Small intestine (tissue), 7 donors: Measurements from ENCODE around the gene KCNQ1OT1. TPM values are rescaled to one million over a fixed set of nuclear protein-coding genes. Genes with fewer than 3 reads are reported as not detected.

Experiments
- DNase-seq, 2 donors: peaks; one replicate each; pipeline versions ENCODE4 v3.0.0 to v3.0.0-alpha.2; 2013
- FAIRE-seq: peaks from 2 replicates; lab custom pipeline; 2012; peaks lifted over from hg19 to GRCh38; lab: Jason Lieb, UNC
- H3K27ac ChIP-seq, 3 donors: one replicate each; pipeline ENCODE4 v1.5.1; 2013; ENCODE audit warnings: low read length in 2 of 3, mild to moderate bottlenecking in 2 of 3, control low read depth in 1 of 3, inconsistent platforms in 1 of 3, low read depth in 1 of 3, moderate library complexity in 1 of 3
- H3K27me3 ChIP-seq, 3 donors: one replicate each; pipeline ENCODE4 v1.6.1; 2013; ENCODE audit warnings: low read length in 3 of 3, inconsistent platforms in 1 of 3; ENCODE audit not compliant: control insufficient read depth in 3 of 3, insufficient read depth in 3 of 3
- H3K36me3 ChIP-seq, 3 donors: one replicate each; pipeline ENCODE4 v1.6.1; 2013; ENCODE audit warnings: low read length in 3 of 3, inconsistent platforms in 1 of 3, low read depth in 1 of 3, mild to moderate bottlenecking in 1 of 3, moderate library complexity in 1 of 3; ENCODE audit not compliant: control insufficient read depth in 3 of 3, insufficient read depth in 2 of 3
- H3K4me1 ChIP-seq, 3 donors: one replicate each; pipeline ENCODE4 v1.6.1; 2013; ENCODE audit warnings: low read length in 2 of 3, inconsistent platforms in 1 of 3, low read depth in 1 of 3, mild to moderate bottlenecking in 1 of 3, moderate library complexity in 1 of 3; ENCODE audit not compliant: control insufficient read depth in 3 of 3, insufficient read depth in 2 of 3
- H3K4me3 ChIP-seq, 3 donors: one replicate each; pipeline ENCODE4 v1.5.1; 2013; ENCODE audit warnings: low read length in 3 of 3, control low read depth in 1 of 3, inconsistent platforms in 1 of 3, low read depth in 1 of 3, mild to moderate bottlenecking in 1 of 3, moderate library complexity in 1 of 3
- H3K9me3 ChIP-seq, 2 donors: one replicate each; pipeline ENCODE4 v1.6.1; 2013; ENCODE audit warnings: low read depth in 1 of 2, low read length in 1 of 2; ENCODE audit not compliant: control insufficient read depth in 2 of 2, insufficient read depth in 1 of 2
- WGBS, 3 donors: extraction: QIAGEN DNeasy Blood & Tissue Kit; methylation state at CpG; one replicate each; pipeline ENCODE4 v1.1.7; 2013; 5-methylcytosine and 5-hydroxymethylcytosine counted together
- polyA plus RNA-seq, 4 donors: library from polyadenylated mRNA; stranded (reverse) in 3 of 4; unstranded in 1 of 4; fragments of 200-250 nt in 3 of 4; fragments of 120-200 nt in 1 of 4; gene quantifications; one replicate each; pipeline versions ENCODE4 v1.2.1 to v1.2.3, GENCODE V29; 2013
- donor health status: healthy with polysubstance abuse.
- donor health status: control.
- donor health status: control.
- donor health status: Bipolar disorder and iron deficiency.
- donor health status: healthy.

Gene KCNQ1OT1
- polyA plus RNA-seq, 4 donors = under 0.01 to 2.3 (median 0.11) TPM

DNA sequence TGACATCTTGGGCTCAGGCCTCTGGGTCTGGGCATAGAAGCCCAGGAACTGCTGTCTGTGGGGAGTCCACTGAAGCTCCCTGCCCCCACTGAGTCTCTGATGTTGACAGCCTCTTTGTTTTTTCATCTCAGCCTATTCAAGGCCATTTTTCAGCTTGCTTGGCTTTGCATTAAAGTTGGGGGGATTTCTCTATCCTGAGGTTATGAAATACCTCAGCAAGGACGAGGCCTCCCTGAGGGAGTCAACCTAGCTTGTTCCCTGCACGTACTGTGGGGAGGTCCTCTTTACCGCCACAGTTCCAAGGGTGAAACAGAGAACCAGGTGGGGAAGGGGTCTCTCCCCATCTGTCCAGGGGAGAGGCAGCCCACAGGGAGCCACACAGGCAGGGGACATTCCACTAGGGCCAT, 8.4 kb downstream of the KCNQ1OT1 start:
- peaks cover 0 to 79% (median 0%) of the 10 kb centered on the region in 3 donors for H3K4me1 ChIP-seq
- no peak for DNase-seq
- H3K4me3 ChIP-seq = no peak overlapping the region
- no peaks in the 10 kb centered on the region for H3K27me3 ChIP-seq
- WGBS, 3 donors = 78 to 86% (median 82%) methylated on average over 3 of the region's 3 CpGs
- H3K27ac ChIP-seq = no peak overlapping the region
- H3K9me3 ChIP-seq = no peaks in the 10 kb centered on the region
- peaks cover 0 to 84% (median 2%) of the 10 kb centered on the region in 3 donors for H3K36me3 ChIP-seq
- FAIRE-seq = no peak

DNA sequence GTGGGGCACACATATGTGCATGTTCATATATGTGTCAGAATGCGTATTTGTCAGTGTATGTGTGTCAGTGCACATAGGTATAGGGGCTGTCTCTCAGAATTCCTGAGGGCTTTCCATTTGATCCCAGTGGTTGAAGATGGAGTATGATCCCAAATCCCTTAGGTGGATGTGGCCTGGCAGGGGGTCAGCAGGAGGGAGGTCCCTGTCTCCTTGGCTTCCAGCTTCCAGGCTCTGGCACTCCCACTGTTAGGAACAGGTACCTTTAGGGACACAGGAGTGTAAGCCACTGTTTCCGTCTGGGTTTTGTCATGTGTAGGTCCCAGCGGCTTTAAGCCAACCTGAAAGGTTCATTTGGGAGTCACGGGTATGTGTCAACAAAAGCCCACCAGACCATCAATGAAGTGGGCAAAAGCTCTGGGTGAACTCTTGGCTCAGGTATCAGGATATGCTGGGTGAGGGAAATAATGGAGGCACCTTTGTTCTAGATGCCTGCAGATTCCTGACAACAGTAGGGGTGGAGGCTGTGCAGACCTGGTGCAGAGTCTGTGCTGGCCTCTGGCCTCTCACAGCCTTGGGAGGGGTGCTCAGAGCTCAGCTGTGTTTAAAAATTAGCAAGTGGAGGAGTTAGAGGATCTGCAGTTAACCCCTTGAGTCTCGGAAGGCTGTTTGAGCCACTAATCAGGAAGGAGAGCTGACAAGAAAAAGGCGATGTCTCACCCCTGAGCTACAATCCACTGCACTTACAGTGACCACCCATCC, 9.0 kb downstream of the KCNQ1OT1 start:
- DNase-seq = peak in 1 of 2 donors; percentile 41
- peaks cover 0 to 87% (median 2%) of the 10 kb centered on the region in 3 donors for H3K36me3 ChIP-seq
- no peak overlapping the region for H3K27ac ChIP-seq
- 89 to 92% (median 90%) methylated on average over 6 of the region's 6 CpGs for WGBS, 3 donors
- no peak for FAIRE-seq
- no peak overlapping the region for H3K4me3 ChIP-seq
- peaks cover 0 to 79% (median 0%) of the 10 kb centered on the region in 3 donors for H3K4me1 ChIP-seq
- no peaks in the 10 kb centered on the region for H3K27me3 ChIP-seq
- H3K9me3 ChIP-seq = no peaks in the 10 kb centered on the region

DNA sequence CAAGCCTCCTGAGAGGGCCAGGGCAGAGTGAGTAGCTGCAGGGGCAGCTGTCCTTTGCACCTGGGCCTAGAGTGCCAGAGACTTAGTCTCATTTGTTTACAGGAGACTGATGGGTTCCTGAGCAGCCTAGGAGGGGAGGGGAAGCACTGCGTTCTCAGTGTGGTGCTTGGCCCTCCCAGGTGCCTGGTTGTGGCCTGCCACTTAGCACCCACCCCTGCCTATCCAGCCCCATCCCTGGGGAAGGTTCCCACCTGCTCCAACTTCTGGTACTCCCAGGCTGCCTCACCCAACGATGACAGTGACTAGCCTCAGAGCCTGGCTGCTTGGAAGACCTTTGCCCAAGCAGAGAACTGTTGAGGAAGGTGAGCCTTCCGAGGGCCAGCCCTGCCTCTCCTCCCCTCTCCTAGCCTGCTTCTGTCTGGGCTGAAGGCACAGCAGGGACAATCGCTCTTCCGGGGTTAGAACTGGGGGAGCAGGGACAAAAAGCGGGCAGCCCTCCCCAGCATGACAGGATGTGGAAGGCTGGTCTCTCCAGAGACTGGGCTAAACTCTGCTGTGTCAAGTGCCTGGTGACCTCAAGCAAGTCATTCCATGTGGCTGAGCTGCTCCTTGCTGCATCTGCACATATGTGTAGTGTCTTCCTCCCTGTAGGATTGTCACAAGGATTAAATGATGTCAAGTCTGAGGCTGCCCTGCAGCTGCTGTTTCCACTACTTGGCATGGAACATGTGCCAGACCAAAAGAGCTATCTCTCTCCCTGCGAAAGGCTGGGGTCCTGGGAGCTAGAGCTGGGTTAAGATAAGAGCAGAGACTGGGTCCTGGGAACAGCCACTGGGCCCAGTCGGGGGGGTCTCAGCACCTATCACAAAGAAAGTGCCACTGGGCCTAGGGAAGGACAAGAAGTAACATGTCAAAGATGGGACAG, 9.9 kb downstream of the KCNQ1OT1 start:
- Histone ChIP-seq H3K27me3 (no peaks in the 10 kb centered on the region), H3K4me3 (no peak overlapping the region), H3K4me1 (peaks cover 0 to 78% (median 0%) of the 10 kb centered on the region in 3 donors), H3K36me3 (peaks cover 0 to 91% (median 2%) of the 10 kb centered on the region in 3 donors), H3K27ac (peak overlapping the region in 1 of 3 donors; percentile 59), H3K9me3 (no peaks in the 10 kb centered on the region)
- 54 to 63% (median 55%) methylated on average over 8 of the region's 8 CpGs for WGBS, 3 donors
- FAIRE-seq = no peak
- peak; percentile 45 to 58 for DNase-seq

DNA sequence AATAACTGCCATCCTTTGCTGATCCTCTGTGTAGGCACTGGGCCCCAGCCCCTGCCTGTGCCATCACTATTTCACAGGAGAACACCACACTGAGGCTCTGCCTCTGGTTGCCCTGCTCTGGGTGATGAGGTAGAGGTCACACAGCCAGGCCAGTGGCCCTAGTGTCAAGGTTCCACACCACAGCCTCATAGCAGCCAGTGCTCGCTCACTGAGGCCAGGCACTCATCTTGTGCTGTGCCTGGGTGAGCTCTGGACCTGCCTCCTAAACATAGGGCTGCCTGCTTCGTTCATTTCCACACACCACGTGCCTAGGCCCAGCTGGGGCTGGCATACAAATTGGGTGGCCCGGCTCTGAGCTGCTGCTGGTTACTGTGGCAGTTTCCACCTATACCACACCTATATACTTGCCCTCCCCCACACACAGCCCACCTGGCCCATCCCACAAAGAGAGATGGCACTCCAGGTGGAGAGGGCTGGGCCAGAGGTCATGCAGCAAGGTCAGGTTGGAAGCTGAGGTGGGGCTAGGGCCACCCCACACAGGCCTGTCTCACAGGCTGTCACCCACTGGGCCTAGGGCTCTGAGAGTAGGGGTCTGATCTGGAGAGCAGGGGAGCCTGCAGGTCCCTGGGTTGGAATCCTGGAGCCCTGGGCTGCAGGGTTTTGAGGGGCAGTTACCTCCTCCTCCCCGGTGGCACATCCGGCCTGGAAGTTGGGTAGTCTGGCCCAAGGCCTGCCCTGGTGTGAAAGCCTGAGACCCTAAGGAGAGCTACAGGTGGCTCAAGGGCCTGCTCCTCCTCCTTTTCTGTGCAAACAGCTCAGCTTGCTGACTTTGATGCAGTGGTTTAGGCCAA, 11.2 kb downstream of the KCNQ1OT1 start:
- no peaks in the 10 kb centered on the region for H3K9me3 ChIP-seq
- H3K4me3 ChIP-seq = no peak overlapping the region
- no peak for FAIRE-seq
- peak overlapping the region in 1 of 3 donors; percentile 59 for H3K27ac ChIP-seq
- H3K4me1 ChIP-seq = peaks cover 0 to 65% (median 0%) of the 10 kb centered on the region in 3 donors
- DNase-seq = no peak
- H3K36me3 ChIP-seq = peaks cover 0 to 91% (median 2%) of the 10 kb centered on the region in 3 donors
- H3K27me3 ChIP-seq = no peaks in the 10 kb centered on the region
- WGBS, 3 donors = 82 to 87% (median 86%) methylated on average over 6 of the region's 6 CpGs

DNA sequence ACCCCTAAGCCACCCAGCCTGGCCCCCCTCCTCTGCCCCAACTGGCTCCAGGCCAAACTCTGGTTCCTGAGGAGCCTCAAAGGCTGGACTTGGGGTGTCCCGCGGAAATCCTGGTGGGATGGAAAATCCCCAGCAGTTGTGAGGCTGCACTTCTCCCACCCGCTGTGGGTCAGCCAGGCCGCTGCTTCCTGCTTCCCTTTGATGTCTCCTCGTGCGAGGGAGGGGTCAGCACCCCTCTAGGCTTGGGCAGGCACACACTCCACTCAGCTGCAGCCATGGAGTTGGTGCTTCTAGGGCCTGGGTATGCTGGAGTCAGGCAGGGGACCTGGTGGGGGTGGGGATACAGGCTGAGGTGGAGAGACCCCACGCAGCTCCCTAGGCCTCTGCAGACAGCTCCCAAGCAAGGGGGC, 12.0 kb downstream of the KCNQ1OT1 start:
- H3K27ac ChIP-seq = no peak overlapping the region
- H3K4me3 ChIP-seq = no peak overlapping the region
- WGBS, 3 donors = 55 to 68% (median 58%) methylated on average over 7 of the region's 7 CpGs
- DNase-seq (no peak), FAIRE-seq (no peak)
- peaks cover 0 to 89% (median 2%) of the 10 kb centered on the region in 3 donors for H3K36me3 ChIP-seq
- H3K9me3 ChIP-seq = no peaks in the 10 kb centered on the region
- H3K4me1 ChIP-seq = peaks cover 0 to 57% (median 0%) of the 10 kb centered on the region in 3 donors
- no peaks in the 10 kb centered on the region for H3K27me3 ChIP-seq

DNA sequence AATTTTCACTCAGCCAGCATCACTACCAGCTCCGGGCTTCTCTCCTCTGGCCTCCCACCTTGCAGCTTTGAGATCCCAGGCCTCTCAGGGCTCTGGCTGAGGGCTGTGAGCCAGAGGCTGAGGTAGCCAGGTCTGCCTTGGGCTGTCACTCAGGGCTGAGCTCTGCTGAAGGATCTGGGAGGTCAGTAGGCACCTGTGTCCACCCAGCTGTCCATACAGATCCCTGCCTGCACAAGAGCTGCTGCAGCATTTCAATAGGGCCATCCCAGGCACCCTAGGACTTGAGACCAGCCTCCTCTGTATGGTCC, 12.6 kb downstream of the KCNQ1OT1 start:
- Histone ChIP-seq H3K27ac (no peak overlapping the region), H3K4me3 (no peak overlapping the region), H3K9me3 (no peaks in the 10 kb centered on the region), H3K4me1 (peaks cover 0 to 55% (median 0%) of the 10 kb centered on the region in 3 donors), H3K36me3 (peaks cover 0 to 90% (median 2%) of the 10 kb centered on the region in 3 donors), H3K27me3 (no peaks in the 10 kb centered on the region)
- DNase-seq (no peak), FAIRE-seq (no peak)
- WGBS, 3 donors = 80 to 91% (median 85%) methylated on average over 1 of the region's 1 CpG

DNA sequence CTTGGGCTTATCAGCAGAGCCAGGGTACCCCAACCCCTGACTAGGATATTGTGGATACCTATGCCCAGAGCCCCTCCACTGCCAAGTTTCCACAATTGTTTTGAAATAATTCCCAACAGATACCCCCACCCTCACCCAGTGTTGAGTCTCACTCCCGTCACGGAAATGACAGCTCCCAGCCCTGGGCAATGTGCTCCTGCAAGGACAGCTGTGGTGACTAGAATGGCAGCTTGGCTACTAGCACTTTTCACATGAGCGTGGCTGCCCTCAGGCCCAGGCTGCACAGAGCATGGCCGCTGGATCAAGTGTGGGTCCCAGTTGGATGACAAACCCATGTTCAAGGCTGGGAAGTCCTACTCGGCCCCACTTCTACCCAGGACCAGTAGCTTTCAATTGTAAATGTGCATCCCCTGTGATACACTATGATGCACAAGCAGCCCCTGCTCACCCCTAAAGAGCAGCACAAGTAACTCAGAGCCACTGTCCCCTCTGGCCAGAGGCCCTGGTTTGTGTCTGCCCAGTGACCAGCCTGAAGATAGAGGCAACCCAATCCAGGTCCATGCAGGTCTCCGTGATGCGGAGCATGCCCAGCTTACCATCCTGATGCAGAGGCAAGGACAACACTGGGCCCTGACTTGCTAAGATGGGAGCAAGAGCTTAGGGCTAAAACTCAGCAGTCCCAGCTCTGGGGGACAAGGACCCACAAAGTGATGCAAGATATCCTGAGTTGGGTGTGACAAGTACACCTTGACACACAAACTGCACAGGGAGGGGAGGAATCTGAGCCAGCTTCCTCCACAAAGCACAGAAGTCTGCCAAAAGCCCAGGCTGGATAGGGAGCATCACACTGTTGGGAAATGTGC, 13.2 kb downstream of the KCNQ1OT1 start:
- no peak overlapping the region for H3K27ac ChIP-seq
- no peak for DNase-seq
- 93 to 95% (median 93%) methylated on average over 7 of the region's 7 CpGs for WGBS, 3 donors
- no peak overlapping the region for H3K4me3 ChIP-seq
- H3K9me3 ChIP-seq = no peaks in the 10 kb centered on the region
- no peak for FAIRE-seq
- peaks cover 0 to 50% (median 0%) of the 10 kb centered on the region in 3 donors for H3K4me1 ChIP-seq
- H3K36me3 ChIP-seq = peaks cover 0 to 86% (median 2%) of the 10 kb centered on the region in 3 donors
- no peaks in the 10 kb centered on the region for H3K27me3 ChIP-seq
